HG03025 (cell line): ENCODE results near the gene CLCA1.
A peak's percentile ranks its signal among the peaks of the same experiment; 100 is the strongest.

Source experiments
- ATAC-seq: cut with Tn5 transposase; IDR thresholded peaks from one replicate; pipeline ENCODE4 v1.9.1; 2021; ENCODE audit warnings: mild to moderate bottlenecking, moderate library complexity; ENCODE audit not compliant: unreplicated experiment, low FRiP score

Gene CLCA1

GRCh38 chr1:86460998-86461397, 7.7 kb upstream of the CLCA1 start:
- no peak for ATAC-seq

DNA sequence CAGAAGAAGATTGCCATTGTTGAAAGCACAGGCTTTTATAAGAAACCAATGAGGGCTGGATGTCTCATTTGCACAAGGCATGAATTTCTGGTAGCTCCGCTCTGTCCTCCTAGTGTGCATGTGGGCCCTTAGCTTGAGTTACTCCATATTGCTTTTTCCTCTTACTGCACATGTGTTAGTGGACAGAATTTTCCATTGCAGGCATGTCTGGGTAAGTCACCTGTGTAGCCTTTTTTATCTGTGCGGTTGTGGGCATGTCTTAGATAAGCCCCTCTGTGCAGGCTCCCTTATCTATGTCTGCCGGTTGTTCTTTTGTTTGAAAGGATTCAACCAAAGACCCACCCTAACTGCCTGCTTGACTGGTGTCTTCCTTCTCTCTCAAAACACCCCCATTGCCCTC, 7.2 kb upstream of the CLCA1 start:
- ATAC-seq: no peak

DNA sequence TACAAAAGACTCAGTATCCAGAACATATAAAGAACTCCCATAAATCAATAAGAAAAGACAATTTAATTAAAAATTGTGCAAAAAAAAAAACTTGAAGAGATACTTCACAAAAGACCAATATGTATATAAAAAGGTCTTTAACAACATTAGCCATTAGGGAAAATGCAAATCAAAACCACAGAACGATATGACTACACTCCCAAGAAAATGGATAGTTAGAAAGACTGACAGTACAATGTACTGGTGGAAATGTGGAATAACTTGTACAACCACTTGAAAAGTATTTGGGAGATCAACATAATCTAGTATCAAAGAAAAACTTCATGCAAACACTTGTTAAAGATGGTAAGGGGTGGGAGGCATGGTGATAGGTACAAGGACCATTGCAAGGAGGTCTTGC, 3.9 kb upstream of the CLCA1 start:
- no peak for ATAC-seq

GRCh38 chr1:86466109-86466844, 2.5 kb upstream of the CLCA1 start:
- no peak for ATAC-seq

DNA sequence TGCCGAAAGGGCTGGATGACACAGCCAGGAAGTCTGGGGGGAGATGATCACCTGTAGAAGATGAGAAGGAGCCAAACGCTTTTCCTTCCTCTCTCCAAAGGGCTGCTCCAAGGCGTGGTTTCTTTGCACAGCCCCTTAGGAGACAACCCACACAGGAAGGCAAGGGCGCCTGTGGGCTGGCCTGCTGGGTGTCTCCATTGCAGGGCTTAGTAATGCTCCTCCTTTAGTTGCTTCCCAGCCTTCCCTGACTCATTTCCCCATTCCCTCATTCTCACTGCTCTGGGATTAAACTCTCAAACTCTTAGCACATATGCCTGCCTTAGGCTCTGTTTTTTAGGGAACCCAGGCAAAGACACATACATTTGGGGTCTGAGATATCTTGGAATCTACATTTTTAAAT, 1.7 kb upstream of the CLCA1 start:
- ATAC-seq: no peak

DNA sequence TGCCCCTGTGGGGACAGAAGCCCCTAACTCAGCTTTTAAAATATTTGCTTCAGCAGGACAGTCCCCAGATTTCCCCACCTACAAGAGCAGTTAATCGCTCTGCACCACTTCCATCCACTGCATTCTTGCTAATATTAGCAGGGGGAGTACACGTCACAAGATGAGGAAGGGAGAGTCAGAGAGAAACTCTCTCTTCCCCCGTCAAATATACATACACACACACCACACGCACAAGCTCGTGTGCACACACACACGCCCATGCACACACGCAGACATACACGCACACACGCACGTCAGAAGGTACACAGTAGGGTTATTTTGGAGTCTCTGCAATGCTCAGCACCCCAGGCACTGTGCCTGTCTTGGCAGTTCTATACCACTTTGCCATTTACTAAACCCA, 2.1 kb downstream of the CLCA1 start:
- no peak for ATAC-seq

DNA sequence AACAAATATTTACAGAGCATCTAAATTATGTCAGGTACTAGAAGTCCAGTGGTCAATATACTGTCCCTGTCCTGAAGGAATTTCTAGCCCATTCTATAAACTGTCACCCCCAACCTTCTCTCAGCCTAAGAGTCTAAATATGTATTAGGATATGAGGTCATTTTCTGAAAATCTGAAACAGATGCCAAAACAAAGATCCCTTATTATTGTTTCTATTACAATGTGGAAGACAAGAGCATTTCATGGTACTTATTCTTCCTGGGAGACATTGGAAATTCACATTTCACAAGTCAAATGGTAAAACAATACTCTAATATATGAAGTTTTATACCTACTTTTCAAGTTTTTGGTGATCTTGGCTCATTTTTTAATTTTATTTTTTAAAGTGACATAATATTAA, 2.6 kb downstream of the CLCA1 start:
- no peak for ATAC-seq

DNA sequence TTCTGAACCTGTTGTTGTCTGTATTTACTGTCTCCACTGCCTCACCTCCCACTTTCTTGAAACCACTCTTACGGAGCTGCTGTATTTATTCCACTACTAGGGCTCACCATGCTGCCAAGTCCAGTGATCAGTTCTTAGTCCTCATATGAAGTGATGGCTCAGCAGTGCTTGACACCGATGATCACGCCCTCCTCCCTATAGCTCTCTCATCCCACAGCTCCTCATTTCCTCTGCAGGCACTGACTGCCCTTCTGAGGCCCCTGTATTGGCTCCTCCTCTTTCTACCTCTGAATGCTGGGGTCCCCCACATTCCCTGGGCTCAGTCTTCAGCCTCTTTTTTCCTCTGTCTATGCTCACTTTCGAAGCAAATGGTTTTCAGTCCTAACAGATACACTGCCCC, 3.4 kb downstream of the CLCA1 start:
- no peak for ATAC-seq

DNA sequence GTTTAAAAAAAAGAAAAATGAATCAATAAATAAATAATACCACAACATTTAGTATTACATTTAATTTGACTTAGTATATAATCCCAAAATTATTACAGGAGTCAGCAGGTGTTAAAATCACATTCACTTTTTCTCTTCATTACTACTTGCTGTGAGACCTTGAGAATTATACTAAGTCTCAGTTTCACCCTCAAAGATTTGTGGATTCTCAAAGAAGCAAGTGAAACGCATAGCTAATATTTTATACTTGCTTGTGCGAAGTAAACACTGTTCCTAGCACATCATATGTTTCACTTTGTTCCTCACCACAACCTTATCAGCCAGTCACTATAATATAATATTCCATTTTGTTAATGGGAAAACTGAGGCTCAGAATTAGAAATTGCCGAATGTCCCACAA, 4.0 kb downstream of the CLCA1 start:
- peak; percentile 61 for ATAC-seq

GRCh38 chr1:86477256-86477655, 8.5 kb downstream of the CLCA1 start:
- no peak for ATAC-seq

GRCh38 chr1:86477682-86478081, 9.0 kb downstream of the CLCA1 start:
- no peak for ATAC-seq

GRCh38 chr1:86478416-86479156, 9.9 kb downstream of the CLCA1 start:
- ATAC-seq: no peak

DNA sequence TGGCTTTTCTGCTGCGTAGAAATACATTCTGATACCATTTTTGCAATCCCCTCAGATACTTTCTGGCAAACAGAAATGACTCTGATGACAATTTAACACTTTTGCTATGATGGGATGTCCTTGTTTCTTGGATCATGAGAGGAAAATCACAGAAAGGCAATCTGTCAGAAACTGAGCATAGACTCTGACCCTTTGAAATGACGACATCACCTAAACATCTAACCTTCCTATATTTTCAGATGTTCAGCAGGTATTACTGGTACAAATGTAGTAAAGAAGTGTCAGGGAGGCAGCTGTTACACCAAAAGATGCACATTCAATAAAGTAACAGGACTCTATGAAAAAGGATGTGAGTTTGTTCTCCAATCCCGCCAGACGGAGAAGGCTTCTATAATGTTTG, 13.2 kb downstream of the CLCA1 start:
- no peak for ATAC-seq

GRCh38 chr1:86487131-86487810, 18.5 kb downstream of the CLCA1 start:
- no peak for ATAC-seq

- ATAC-seq: no peak
Observed at GRCh38 chr1:86487811-86488141, 19.0 kb downstream of the CLCA1 start.

DNA sequence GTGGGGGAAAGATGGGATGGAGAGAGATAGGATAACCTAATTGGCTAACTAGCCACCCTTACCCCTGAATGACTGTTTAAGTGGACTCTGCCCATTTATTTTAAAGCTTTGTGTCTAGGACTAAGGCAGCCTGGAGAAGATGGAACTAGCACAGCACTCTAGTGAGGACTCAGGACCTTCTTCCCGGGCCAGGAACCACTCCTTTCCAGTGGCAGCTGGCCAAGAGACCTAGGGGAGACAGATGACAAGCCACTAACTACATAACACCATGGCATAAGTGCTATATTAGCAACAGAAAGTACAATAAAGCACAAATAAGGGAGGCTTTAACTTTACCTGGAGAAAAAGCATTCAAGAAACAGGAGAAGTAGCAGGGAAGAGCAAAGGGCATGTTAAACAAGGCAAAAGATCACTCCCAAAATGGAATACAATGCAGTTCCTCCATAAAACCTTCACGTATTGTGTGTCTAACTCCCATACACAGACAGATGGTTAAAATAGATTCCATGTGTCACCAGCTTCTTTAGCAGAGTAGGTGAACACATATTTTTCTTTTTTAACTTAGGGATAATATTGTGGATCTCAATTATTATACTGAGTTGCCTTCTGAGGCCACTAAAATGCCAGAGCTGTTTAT, 20.6 kb downstream of the CLCA1 start:
- no peak for ATAC-seq

DNA sequence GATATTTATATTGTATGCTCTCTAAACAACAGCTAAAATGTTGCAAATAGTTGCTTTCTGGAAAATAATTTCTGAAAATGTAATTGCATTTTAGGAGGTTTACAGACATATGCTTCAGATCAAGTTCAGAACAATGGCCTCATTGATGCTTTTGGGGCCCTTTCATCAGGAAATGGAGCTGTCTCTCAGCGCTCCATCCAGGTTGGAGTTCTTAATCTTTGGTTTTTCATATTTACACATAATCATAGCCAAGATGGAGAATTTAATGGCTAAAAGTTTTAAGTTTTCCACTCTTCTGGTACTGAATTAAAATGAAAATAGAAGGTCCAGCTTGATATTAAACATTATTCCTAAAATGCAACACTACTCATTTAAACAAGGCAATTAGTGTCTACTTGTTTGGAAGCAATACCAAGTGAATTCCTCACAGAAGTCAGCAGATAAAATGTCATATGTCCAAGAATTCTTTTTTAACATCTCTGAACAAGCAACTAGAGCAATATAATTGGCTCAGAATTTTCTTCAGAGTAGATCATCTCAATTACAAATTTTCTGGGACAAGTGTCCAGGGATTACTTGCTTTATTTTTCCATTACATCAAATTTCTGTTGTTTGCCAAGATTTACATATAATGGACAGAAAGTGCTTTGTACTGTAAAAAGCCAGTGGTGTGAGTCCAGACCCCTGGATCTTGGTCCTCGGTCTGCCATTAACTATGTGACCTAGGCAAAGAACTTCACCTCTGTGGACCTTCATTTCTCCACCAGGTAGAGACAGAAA, 22.6 kb downstream of the CLCA1 start:
- no peak for ATAC-seq

GRCh38 chr1:86498281-86498680, 29.6 kb downstream of the CLCA1 start:
- ATAC-seq: no peak

GRCh38 chr1:86499987-86500593, 31.4 kb downstream of the CLCA1 start:
- no peak for ATAC-seq

DNA sequence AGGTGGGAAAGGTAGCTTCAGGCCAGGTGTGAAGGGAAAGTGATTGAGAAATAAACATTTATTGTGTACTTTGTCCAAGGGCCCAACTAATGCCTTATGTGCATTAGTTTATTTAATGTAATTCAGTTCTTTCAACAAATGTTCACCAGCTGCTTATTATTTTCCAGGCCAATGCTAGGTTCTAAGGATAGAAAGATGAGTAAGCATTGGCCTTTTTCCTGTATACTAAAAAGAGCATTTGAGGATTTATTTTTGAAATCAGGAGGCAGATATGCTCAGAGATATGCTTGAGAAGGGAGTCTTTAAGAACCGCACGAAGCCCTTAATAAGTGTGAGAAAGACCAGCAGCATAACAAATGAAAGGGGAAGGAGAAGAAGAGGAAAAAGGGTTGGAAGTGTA, 32.0 kb downstream of the CLCA1 start:
- ATAC-seq: no peak
